GM18519 (cell line): ENCODE measurements around the gene CELA3A.
"Not testable (repeated sequence)": the region's sequence is repeated elsewhere in the genome, so short reads cannot be mapped to it uniquely, and the experiment has no call there.

ENCODE experiments used
- ATAC-seq: cut with Tn5 transposase; IDR thresholded peaks from one replicate; pipeline ENCODE4 v1.9.1; 2021; ENCODE audit warnings: mild to moderate bottlenecking, moderate library complexity; ENCODE audit not compliant: unreplicated experiment, low FRiP score

The CELA3A gene

DNA sequence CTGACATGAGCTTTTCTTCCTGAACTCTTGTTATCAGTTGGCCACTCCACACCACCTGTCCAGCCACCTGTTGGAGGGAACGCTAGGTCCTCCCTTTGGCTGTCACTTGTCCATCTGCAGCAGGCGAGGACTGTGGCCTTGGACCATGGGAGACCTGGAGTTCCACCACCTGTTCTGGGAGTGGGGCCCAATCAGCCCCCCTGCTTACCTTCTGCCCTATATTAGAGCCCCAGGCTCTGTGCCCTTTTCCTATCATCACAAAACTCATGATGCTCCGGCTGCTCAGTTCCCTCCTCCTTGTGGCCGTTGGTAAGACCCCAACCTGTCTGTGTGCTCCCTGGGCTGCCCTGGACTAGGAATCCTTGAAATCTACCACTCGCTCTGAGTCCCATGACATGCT, at the start of gene CELA3A:
Gene CELA3A (plus strand): TSS at position 249 of the 400 bp plus-strand sequence. CDS start 18 bp downstream, at position 267.
- no peak for ATAC-seq

DNA sequence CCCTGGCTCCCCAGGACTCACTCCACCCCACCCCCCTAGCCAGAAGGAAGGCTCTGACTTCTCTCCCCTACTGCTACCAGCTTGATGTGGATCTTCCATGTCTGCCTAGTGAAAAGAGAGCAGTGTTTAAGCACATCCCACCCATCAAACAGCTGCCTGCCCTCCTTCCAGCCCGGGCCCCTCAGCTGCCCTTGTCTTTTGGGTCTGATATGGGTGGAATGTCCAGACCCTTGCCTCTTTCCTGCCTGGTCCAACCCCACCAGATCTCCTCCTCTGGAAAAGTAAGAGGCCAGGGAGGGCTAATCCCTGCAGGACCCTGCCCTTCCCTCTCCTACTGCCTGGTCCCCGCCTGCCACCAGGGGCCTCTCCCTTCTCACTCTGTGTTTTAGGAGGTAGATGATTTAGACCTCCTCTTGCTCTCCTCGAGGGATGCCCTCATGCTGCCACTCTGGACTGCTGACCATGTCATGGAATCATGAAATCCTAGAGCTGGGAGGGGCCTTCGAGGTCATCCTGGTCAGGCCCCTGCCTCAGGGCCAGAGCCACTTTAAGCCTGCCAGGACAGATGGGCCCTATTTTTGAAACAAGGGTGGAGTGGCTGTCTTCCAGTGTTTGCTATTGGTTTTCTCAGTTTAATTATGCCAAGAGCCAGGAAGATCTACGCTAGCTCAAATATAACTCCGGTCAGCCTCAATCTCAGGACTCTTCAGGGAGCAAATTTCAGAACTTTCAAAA, 48.5 kb upstream of the CELA3A start:
- ATAC-seq: no peak

DNA sequence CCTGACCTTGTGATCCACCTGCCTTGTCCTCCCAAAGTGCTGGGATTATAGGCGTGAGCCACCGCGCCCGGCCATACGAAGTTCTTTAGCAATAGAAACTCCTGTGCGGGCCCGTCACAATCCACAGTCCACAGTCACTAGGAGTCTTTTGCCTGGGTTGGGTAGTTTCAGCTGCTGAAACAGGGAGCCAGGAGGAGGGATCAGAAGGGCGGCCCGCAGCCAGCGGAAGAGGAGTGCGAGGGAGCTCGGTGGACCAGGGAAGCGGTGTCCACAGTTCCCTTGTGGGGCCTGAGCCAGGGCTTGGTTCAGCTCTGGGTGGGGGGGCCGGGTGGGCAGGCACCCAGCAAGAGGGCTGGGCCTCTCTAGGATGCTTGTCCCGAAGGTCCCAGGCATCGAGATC, 46.4 kb upstream of the CELA3A start:
- no peak for ATAC-seq

GRCh38 chr1:21955501-21956281, 45.8 kb upstream of the CELA3A start:
- ATAC-seq: no peak

DNA sequence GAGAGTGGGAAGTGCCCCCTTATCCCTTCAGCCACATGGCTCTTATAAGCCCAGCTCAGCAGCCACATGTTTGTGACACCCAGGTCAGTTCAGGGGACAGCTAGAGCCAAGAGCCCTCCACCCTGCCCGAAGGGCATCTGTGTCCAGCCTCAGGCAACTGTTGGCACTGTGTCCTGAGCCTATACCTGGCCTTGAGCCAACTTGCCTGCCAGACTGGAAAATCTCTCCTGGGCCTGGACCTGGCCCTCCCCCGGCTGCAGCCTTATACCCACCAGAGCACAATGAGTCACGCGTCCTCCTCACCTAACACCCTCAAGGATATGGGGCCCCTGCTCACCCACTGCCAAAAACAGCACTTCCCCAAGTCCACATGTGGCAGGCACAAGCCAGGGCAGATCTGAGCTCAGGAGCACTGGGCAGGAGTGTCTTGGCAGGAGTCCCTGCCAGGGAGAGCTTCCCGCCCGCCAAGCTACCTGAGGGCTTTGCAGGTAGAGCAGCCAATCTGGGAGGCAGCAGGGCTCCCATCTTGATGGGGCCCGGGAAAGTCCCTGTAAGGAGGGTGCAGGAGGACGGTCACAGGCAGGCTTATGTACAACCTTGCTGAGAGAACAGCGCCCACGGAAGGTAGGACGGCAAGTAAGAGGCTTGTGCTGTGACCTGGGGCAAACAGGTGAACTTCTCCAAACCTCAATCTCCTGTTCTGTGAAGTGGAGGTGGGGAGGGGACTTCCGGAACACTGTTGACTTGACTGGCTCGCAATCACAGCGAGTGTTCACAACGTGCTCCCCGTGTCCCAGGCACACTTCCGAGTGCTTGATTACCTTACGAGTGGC, 44.5 kb upstream of the CELA3A start:
- ATAC-seq: no peak

DNA sequence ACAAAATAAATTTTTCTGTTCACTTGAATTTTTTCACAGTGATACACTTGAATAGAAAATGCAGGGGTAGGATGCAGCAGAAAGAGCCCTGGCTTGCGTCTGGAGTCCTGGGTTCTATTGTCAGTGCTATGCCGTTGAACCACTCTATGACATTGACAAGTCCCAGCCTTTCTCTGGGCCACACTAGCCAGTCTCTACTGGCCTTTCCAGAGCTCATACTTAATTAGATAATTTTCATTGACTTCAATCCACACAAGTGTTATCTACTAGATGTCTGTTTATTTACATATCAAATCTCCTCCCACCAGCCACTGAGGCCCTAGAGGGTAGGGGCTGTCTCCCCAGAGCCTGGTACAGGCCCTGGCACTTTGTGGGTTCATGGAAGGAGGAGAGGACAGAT, 40.1 kb upstream of the CELA3A start:
- ATAC-seq: no peak

DNA sequence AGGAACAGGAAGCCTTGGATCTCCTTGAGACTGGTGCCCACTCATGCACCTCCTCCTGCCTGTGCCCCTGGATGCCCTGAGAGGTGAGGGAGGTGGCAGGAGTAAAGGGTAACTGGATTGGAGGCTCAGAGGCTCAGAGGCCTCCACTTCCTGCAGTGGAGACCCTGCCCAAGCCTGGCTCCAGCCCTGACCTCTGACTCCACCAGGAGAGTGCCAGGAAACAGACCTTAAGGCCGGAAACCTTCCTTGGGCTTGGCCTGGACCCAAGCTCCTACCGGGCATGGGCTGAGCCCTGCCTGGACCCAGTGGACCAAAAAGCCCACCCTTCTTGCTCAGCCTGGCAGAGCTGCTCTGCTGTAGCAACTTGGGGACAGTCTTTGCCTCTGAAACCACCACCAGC, 39.7 kb upstream of the CELA3A start:
- no peak for ATAC-seq

GRCh38 chr1:21963477-21964217, 37.8 kb upstream of the CELA3A start:
- no peak for ATAC-seq

GRCh38 chr1:21966247-21967000, 35.0 kb upstream of the CELA3A start:
- ATAC-seq: no peak

- ATAC-seq: not testable (repeated sequence)
These were observed 34.2 kb upstream of the CELA3A start for GRCh38 chr1:21967216-21967615.

- not testable (repeated sequence) for ATAC-seq
These were observed 32.4 kb upstream of the CELA3A start for GRCh38 chr1:21969066-21969465.

GRCh38 chr1:21970523-21970922, 30.9 kb upstream of the CELA3A start:
- ATAC-seq: not testable (repeated sequence)

DNA sequence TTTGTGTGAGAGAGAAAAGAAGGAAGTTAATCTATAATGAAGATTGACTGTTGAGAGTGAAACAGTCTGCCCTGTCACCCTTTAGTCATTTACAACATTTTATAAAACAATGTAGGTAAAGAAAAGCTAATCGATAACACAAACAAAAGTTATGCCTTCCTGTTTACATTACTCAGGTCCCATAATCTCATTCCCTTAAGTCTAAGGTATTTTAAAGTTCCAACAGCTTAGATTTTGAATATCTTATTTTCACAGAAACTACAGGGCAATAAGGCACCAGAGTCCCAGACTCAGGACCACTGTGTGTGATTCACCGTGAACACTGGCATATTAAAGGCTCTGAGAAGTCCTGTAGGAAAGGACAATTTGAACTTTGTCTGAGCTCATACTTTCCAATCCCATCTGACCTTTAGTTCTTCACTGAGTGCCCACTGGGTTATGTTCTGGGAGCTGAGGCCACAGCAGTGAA, 28.4 kb upstream of the CELA3A start:
- ATAC-seq: not testable (repeated sequence)

DNA sequence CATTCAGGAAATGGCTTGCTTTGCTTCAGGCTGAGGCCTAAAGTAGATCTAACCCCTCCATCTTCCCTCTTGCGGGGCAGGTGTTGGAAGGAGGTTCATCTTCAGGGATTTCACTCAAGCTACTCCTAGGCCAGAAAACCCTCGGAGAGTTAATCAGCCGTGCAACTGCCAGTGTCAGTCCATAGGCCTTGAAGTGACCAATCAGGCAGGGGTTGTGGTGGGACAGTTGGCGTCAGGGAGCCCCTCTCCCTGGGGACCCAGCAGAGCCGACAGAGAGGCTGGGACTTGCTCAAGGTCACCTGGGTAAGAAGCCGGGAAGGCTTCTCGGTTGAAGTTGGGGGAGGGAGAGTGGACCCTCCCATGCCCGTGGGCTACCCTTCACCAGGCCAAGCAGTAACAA, 27.5 kb upstream of the CELA3A start:
- not testable (repeated sequence) for ATAC-seq

DNA sequence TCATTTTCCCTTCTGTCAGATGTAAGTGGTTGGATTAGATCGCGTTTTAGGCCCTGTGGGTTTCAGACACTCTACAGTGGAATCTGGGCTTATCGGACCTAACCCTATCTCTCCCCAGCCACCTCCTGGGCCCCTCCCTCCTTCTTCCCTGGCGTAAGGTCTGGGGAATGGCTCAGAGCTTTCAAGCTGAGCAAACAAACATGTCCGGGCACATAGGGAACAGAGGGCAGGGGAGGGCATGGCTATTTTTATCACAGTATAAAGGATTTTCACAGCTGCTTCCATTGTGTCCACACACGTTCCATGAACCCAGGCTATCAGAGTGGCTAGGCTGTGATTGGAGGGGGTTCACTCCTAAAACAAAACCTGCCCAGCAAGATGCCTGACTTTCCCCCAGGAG, 26.8 kb upstream of the CELA3A start:
- ATAC-seq: not testable (repeated sequence)

DNA sequence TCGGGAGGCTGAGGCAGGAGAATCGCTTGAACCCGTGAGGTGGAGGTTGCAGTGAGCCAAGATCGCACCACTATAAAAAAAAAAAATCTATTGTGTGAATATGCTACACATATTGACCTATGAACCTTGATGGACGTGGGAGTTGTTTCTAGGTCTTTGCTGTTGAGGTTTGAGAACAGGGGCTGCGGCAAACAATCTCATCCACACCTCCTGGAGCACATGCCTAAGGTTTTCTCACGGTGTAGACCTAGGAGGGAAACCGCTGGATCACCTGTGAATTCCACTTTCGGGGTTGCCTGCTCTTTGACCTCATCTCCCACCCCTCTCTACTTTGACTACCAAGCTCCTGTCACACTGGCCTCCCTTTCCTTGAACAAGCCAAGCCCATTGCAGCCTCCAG, 26.2 kb upstream of the CELA3A start:
- not testable (repeated sequence) for ATAC-seq

GRCh38 chr1:21976703-21977239, 24.7 kb upstream of the CELA3A start, which contains the start of gene CELA3B:
Gene CELA3B (plus strand): TSS chr1:21977022. CDS start chr1:21977040, 18 bp downstream.
- ATAC-seq: not testable (repeated sequence)

DNA sequence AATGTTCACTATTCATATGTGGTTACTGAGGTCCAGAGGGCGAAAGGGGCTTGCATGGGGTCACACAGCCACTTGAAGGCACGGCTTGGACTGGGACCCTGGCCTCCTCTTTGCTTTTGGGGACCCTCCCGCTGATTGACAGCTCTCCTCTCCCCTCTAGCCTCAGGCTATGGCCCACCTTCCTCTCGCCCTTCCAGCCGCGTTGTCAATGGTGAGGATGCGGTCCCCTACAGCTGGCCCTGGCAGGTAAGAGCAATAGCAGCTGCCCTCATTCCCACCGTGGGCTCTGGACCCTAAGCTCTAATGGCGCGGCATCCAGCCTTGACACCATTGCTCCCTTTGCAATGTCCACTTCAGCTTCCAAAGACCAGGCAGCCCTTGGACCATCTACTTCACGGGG, 23.2 kb upstream of the CELA3A start:
- ATAC-seq: not testable (repeated sequence)
